Measurements from ENCODE around the gene LHX3. TPM values are rescaled to one million over a fixed set of nuclear protein-coding genes. Genes with fewer than 3 reads are reported as not detected.

LHX3 gene
- total RNA-seq, 6 experiments from 2014 or later: not detected

GRCh38 chr9:136154943-136155342, 50.0 kb downstream of the LHX3 start:
- intact Hi-C loops (cut with DNase I): no loop called here
- DNase-seq: no peak
- WGBS (ENCODE audit: insufficient coverage, low coverage, low lambda C conversion rate, missing lambda C conversion rate): 73% methylated on average over 13 of the region's 14 CpGs
- Histone ChIP-seq H3K9me3 (no peaks in the 10 kb centered on the region), H3K4me1 (no peaks in the 10 kb centered on the region), H3K36me3 (no peaks in the 10 kb centered on the region), H3K4me3 (no peak overlapping the region), H3K27me3 (no peaks in the 10 kb centered on the region), H3K27ac (no peak overlapping the region)
- ATAC-seq: no peak
- TF ChIP-seq CTCF (IDR thresholded peaks at IDR 0.05) (no peak), POLR2A (IDR thresholded peaks at IDR 0.05) (no peak)

GRCh38 chr9:136153381-136154065, 51.4 kb downstream of the LHX3 start:
- no peaks in the 10 kb centered on the region for H3K9me3 ChIP-seq
- intact Hi-C loops (cut with DNase I): no loop called here
- no peak overlapping the region for H3K27ac ChIP-seq
- H3K4me1 ChIP-seq: no peaks in the 10 kb centered on the region
- 64% methylated on average over 11 of the region's 24 CpGs for WGBS (ENCODE audit: insufficient coverage, low coverage, low lambda C conversion rate, missing lambda C conversion rate)
- no peak for DNase-seq
- TF ChIP-seq POLR2A (IDR thresholded peaks at IDR 0.05) (no peak), CTCF (IDR thresholded peaks at IDR 0.05) (no peak)
- H3K4me3 ChIP-seq: no peak overlapping the region
- ATAC-seq: no peak
- no peaks in the 10 kb centered on the region for H3K27me3 ChIP-seq
- H3K36me3 ChIP-seq: no peaks in the 10 kb centered on the region

GRCh38 chr9:136152931-136153330, 52.0 kb downstream of the LHX3 start:
- H3K36me3 ChIP-seq: no peaks in the 10 kb centered on the region
- TF ChIP-seq POLR2A (IDR thresholded peaks at IDR 0.05) (no peak), CTCF (IDR thresholded peaks at IDR 0.05) (no peak)
- intact Hi-C loops (cut with DNase I): no loop called here
- WGBS (ENCODE audit: insufficient coverage, low coverage, low lambda C conversion rate, missing lambda C conversion rate): 93% methylated on average over 3 of the region's 12 CpGs
- no peak overlapping the region for H3K27ac ChIP-seq
- H3K4me1 ChIP-seq: no peaks in the 10 kb centered on the region
- ATAC-seq: no peak
- no peaks in the 10 kb centered on the region for H3K27me3 ChIP-seq
- H3K4me3 ChIP-seq: no peak overlapping the region
- no peaks in the 10 kb centered on the region for H3K9me3 ChIP-seq
- DNase-seq: no peak

GRCh38 chr9:136152543-136152866, 52.4 kb downstream of the LHX3 start:
- Histone ChIP-seq H3K9me3 (no peaks in the 10 kb centered on the region), H3K4me3 (no peak overlapping the region), H3K27ac (no peak overlapping the region), H3K4me1 (no peaks in the 10 kb centered on the region), H3K27me3 (no peaks in the 10 kb centered on the region), H3K36me3 (no peaks in the 10 kb centered on the region)
- TF ChIP-seq POLR2A (IDR thresholded peaks at IDR 0.05): no peak
- no peak for TF ChIP-seq CTCF (IDR thresholded peaks at IDR 0.05)
- intact Hi-C loops (cut with DNase I): no loop called here
- ATAC-seq (no peak), DNase-seq (no peak)
- WGBS (ENCODE audit: insufficient coverage, low coverage, low lambda C conversion rate, missing lambda C conversion rate): 60% methylated on average over 2 of the region's 4 CpGs
